Retinal pigment epithelial cell (primary cell): ENCODE results near the gene LPP.

Source experiments
- DNase-seq: peaks from one replicate; pipeline ENCODE4 v3.0.0-alpha.2; 2010; ENCODE audit warnings: low read depth
- H3K4me3 ChIP-seq: 2 replicates; pipeline ENCODE4 v1.5.1; 2011; ENCODE audit warnings: mild to moderate bottlenecking, low read length, control low read depth, moderate library complexity
- CTCF ChIP-seq: conservative IDR thresholded peaks from 2 replicates; pipeline ENCODE4 v1.5.1; 2011; ENCODE audit warnings: low read depth, low read length, control low read depth, inconsistent platforms

LPP gene

GRCh38 chr3:188218603-188219002 lies 64.6 kb downstream of the LPP start:
- no peak for TF ChIP-seq CTCF
- DNase-seq = no peak
- no peak overlapping the region for H3K4me3 ChIP-seq

GRCh38 chr3:188219147-188219546 lies 65.2 kb downstream of the LPP start:
- DNase-seq = no peak
- TF ChIP-seq CTCF = no peak

GRCh38 chr3:188220097-188220788 lies 66.3 kb downstream of the LPP start:
- no peak for TF ChIP-seq CTCF
- DNase-seq = no peak
- no peak overlapping the region for H3K4me3 ChIP-seq

More at GRCh38 chr3:188219147-188219546, 65.2 kb downstream of the LPP start:
- H3K4me3 ChIP-seq = no peak overlapping the region

GRCh38 chr3:188220988-188221818 lies 67.2 kb downstream of the LPP start:
- H3K4me3 ChIP-seq = no peak overlapping the region
- no peak for DNase-seq

GRCh38 chr3:188223936-188224335 lies 70.0 kb downstream of the LPP start:
- DNase-seq = no peak
- no peak for TF ChIP-seq CTCF
- no peak overlapping the region for H3K4me3 ChIP-seq

More at GRCh38 chr3:188220988-188221818, 67.2 kb downstream of the LPP start:
- no peak for TF ChIP-seq CTCF

GRCh38 chr3:188227442-188227841 lies 73.5 kb downstream of the LPP start:
- TF ChIP-seq CTCF = no peak
- no peak for DNase-seq
- H3K4me3 ChIP-seq = no peak overlapping the region
